ENCODE data around the gene STAT5B. TPM values are rescaled to one million over a fixed set of nuclear protein-coding genes. Genes with fewer than 3 reads are reported as not detected.
A peak's percentile ranks its signal among the peaks of the same experiment; 100 is the strongest.

Gene STAT5B
- total and polyA plus RNA-seq, 2 of the 8 experiments (the other 6 are each of a cell fraction or from before 2014, with no cell fraction given) = 35.3 to 52.6 TPM

DNA sequence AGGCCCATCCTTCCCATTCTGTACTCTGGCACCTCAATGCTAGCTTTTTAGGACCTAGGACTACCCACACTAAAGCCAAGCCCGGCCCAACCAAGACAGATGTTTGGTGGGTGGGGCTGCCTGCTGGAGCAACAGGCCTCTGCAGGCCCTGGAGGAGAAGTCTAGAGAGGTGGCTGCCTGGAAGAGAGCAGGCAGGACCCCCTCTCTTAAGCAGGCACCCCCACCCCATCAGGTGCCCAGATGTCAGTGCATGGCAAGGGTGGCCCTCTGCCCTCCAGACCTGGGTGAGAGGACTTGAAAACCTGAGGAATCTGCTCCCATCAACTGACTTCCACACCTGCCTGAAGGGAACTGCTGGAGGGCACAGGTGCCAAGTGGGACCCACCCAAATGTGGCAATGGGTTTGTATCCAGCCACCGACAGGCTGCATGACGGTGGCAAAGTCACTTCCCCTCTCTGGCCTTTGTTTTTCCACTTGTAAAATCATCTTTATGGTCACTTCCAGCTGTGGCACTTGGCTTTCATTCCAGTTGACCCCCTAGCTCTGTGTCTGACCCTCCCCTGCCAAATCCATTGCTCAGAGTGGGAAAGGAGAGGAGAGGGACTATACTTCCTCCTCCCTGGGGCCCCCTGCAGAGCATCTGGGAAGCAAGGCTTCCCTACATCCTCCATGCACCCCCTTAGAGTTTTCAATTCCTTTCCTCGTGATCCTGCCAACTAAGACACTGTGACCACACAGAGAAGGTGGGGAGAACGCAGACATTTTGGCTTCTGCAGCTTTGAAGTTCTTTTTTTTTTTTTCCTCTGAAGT lies 10.4 kb upstream of the STAT5B start:
- no peak overlapping the region for H3K4me3 ChIP-seq (ENCODE audit: extremely low read depth in 1 of 4, insufficient read depth in 2 of 4, low read depth in 3 of 4, low read length in 4 of 4)
- no peak overlapping the region for H2BK120ac ChIP-seq (replicated peaks; ENCODE audit: low read depth, low read length)
- H2BK15ac ChIP-seq (ENCODE audit: low read length) = peak overlapping the region; percentile 10; the same call in 1 of the 2 replicates
- no peak overlapping the region for H3K56ac ChIP-seq (replicated peaks; ENCODE audit: insufficient read length, low read depth, low read length)
- no peaks in the 10 kb centered on the region for H3K36me3 ChIP-seq (ENCODE audit: control insufficient read depth in 2 of 4, insufficient read depth in 4 of 4, low read length in 3 of 4)
- no peaks in the 10 kb centered on the region for H3K79me1 ChIP-seq (ENCODE audit: low read depth, low read length)
- ChIA-PET POLR2A (ENCODE audit: partially characterized antibody) (interaction anchor here (0.8 to 0.9 kb wide), 3 partner anchors 9 to 17 kb away, joined by 3 read pairs; no protein-coding TSS in a partner anchor), CTCF (ENCODE audit: partially characterized antibody) (interaction anchor here (0.6 to 1.5 kb wide), 4 partner anchors 21 to 200 kb away, joined by 3 to 4 read pairs (median 3); no protein-coding TSS in a partner anchor)
- no peak overlapping the region for H3K9ac ChIP-seq (replicated peaks in 1 of 4; ENCODE audit: extremely low read depth in 1 of 4, low read depth in 3 of 4, low read length in 3 of 4)
- H2AFZ ChIP-seq (ENCODE audit: low read length) = no peak overlapping the region
- H3K27ac ChIP-seq (ENCODE audit: low read depth, low read length) = no peak overlapping the region
- 86% methylated on average over 5 of the region's 5 CpGs; no CpG with 5 or more reads in 1 of the 2 experiments for WGBS, 2 experiments (ENCODE audit: extremely low coverage in 1 of 2, insufficient coverage in 1 of 2, insufficient read length in 1 of 2, insufficient replicate concordance in 2 of 2, low coverage in 1 of 2, low lambda C conversion rate in 2 of 2, missing lambda C conversion rate in 1 of 2)
- H3K23ac ChIP-seq (ENCODE audit: insufficient read length) = no peak overlapping the region
- no peak overlapping the region for H3K18ac ChIP-seq (ENCODE audit: extremely low read depth, low read length)
- no peak overlapping the region for H2BK5ac ChIP-seq (ENCODE audit: low read depth, low read length)
- peaks cover 0 to 15% (median 12%) of the 10 kb centered on the region in 4 experiments; a peak in 5 of 7 replicates for H3K4me1 ChIP-seq (replicated peaks in 1 of 4; ENCODE audit: control insufficient read depth in 3 of 4, insufficient read depth in 4 of 4, low read length in 3 of 4)
- no peaks in the 10 kb centered on the region for H3K79me2 ChIP-seq (ENCODE audit: control insufficient read depth in 1 of 2, insufficient read depth in 2 of 2, low read length in 2 of 2)
- DNase-seq (ENCODE audit: low read depth in 1 of 2, low spot score in 2 of 2) (no peak), FAIRE-seq (no peak)
- H4K20me1 ChIP-seq (replicated peaks in 1 of 2; ENCODE audit: control insufficient read depth in 1 of 2, insufficient read depth in 2 of 2, low read length in 2 of 2) = no peaks in the 10 kb centered on the region
- H4K91ac ChIP-seq (replicated peaks; ENCODE audit: insufficient read length, low read length) = no peak overlapping the region
- no peak for TF ChIP-seq FOSL1 (IDR thresholded peaks at IDR 0.05; ENCODE audit: insufficient read depth, low read depth, low read length)
- TF ChIP-seq NRF1 (IDR thresholded peaks at IDR 0.05; ENCODE audit: low read depth, low read length) = no peak
- no peak for TF ChIP-seq PHF8 (conservative IDR thresholded peaks at IDR 0.05; ENCODE audit: low read depth, low read length)
- TF ChIP-seq BACH1 (IDR thresholded peaks at IDR 0.05; ENCODE audit: low read length) = no peak
- TF ChIP-seq, protein P1, sequence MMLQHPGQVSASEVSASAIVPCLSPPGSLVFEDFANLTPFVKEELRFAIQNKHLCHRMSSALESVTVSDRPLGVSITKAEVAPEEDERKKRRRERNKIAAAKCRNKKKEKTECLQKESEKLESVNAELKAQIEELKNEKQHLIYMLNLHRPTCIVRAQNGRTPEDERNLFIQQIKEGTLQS (IDR thresholded peaks at IDR 0.05; ENCODE audit: insufficient read depth, low read depth, low read length) = no peak
- TF ChIP-seq EP300 (IDR thresholded peaks at IDR 0.05; ENCODE audit: borderline replicate concordance in 1 of 2, low read depth in 2 of 2, low read length in 2 of 2) = no peak
- TF ChIP-seq ASH2L (IDR thresholded peaks at IDR 0.05; ENCODE audit: low read length) = no peak
- TF ChIP-seq CTBP2 (IDR thresholded peaks at IDR 0.05; ENCODE audit: borderline replicate concordance, insufficient read depth, insufficient read length, low read length) = no peak
- no peak for TF ChIP-seq RXRA (IDR thresholded peaks at IDR 0.05; ENCODE audit: insufficient read depth, low read depth, low read length)
- no peak for TF ChIP-seq MAFK (IDR thresholded peaks at IDR 0.05; ENCODE audit: low read depth, low read length)
- no peak overlapping the region for H4K5ac ChIP-seq (ENCODE audit: insufficient read length, low read depth, low read length)
- H3K27me3 ChIP-seq (replicated peaks in 1 of 4; ENCODE audit: control insufficient read depth in 3 of 4, extremely low read depth in 1 of 4, insufficient read depth in 3 of 4, low read length in 3 of 4) = peaks cover 7 to 30% (median 25%) of the 10 kb centered on the region in 4 experiments
- no peaks in the 10 kb centered on the region; the same call in 1 of the 2 replicates for H3K23me2 ChIP-seq (ENCODE audit: low read depth, low read length)
- H4K8ac ChIP-seq (ENCODE audit: extremely low read depth, insufficient read depth, low read length) = peak overlapping the region; percentile 12; the same call in 1 of the 2 replicates
- no peak overlapping the region for H2BK12ac ChIP-seq (ENCODE audit: low read depth, low read length)
- H3K4me2 ChIP-seq (ENCODE audit: insufficient read depth in 1 of 2, low read depth in 2 of 2, low read length in 2 of 2) = 0 out of 4 replicates have a peak overlapping the region, but pooled peaks of 1 of the 2 experiments have one; percentile 5
- H3K14ac ChIP-seq (ENCODE audit: insufficient read length) = no peak overlapping the region
- H2BK20ac ChIP-seq (ENCODE audit: low read length) = no peak overlapping the region
- no peak overlapping the region for H3K4ac ChIP-seq (replicated peaks; ENCODE audit: insufficient read length, low read depth, low read length)
- H3K9me3 ChIP-seq (ENCODE audit: insufficient read depth in 2 of 2, low read depth in 1 of 2, low read length in 1 of 2) = no peaks in the 10 kb centered on the region
- H2AK5ac ChIP-seq (ENCODE audit: low read depth, low read length) = no peak overlapping the region

All from H1 (cell line).